Suprapubic skin (tissue), 4 donors: ENCODE data around the gene GPR37L1. TPM values are rescaled to one million over a fixed set of nuclear protein-coding genes. Genes with fewer than 3 reads are reported as not detected.

ENCODE experiments used
- DNase-seq, 2 donors: peaks; one replicate each; pipeline ENCODE4 v3.0.0-alpha.2; 2019; ENCODE audit warnings: low spot score in 2 of 2
- H3K27ac ChIP-seq: fragments of 200-600 bp; sonication (generic); one replicate; pipeline ENCODE4 v1.5.1; 2019
- H3K27me3 ChIP-seq: fragments of 200-600 bp; sonication (generic); one replicate; pipeline ENCODE4 v1.5.1; 2019
- H3K36me3 ChIP-seq: fragments of 200-600 bp; sonication (generic); one replicate; pipeline ENCODE4 v1.5.1; 2019
- H3K4me1 ChIP-seq: fragments of 200-600 bp; sonication (generic); one replicate; pipeline ENCODE4 v1.5.1; 2019
- H3K4me3 ChIP-seq: fragments of 200-600 bp; sonication (generic); one replicate; pipeline ENCODE4 v1.5.1; 2019; ENCODE audit warnings: mild to moderate bottlenecking
- H3K9me3 ChIP-seq: fragments of 200-600 bp; sonication (generic); one replicate; pipeline ENCODE4 v1.5.1; 2019
- EP300 ChIP-seq: sonication (generic); formaldehyde crosslinking; IDR thresholded peaks from one replicate; pipeline ENCODE4 v1.6.1; 2017; ENCODE audit warnings: antibody characterized with exemption
- POLR2A ChIP-seq, 2 donors: fragments of 450-650 bp; IDR thresholded peaks; one replicate each; pipeline ENCODE4 v1.6.1; 2017; ENCODE audit warnings: antibody characterized with exemption in 2 of 2, mild to moderate bottlenecking in 2 of 2, moderate library complexity in 2 of 2
- POLR2AphosphoS5 ChIP-seq, 3 donors: sonication (generic); formaldehyde crosslinking; IDR thresholded peaks; one replicate each; pipeline ENCODE4 v1.6.1; 2017; ENCODE audit warnings: antibody characterized with exemption in 3 of 3
- WGBS: methylation state at CpG from one replicate; pipeline ENCODE4 v1.1.5; 2018; 5-methylcytosine and 5-hydroxymethylcytosine counted together
- total RNA-seq, 4 donors: library from RNA; depleted of rRNA; stranded (reverse); fragments of >200 nt; gene quantifications; one replicate each; pipeline ENCODE4 v1.1.0, GENCODE V29; 2016
- TF ChIP-seq, protein P1 (sequence below), 2 donors: fragments of 200-600 bp in 1 of 2; fragments of 450-650 bp in 1 of 2; sonication (generic) in 1 of 2; IDR thresholded peaks; one replicate each; pipeline ENCODE4 v1.5.1; 2016 to 2019; ENCODE audit warnings: antibody characterized with exemption in 2 of 2, mild to moderate bottlenecking in 1 of 2, moderate library complexity in 1 of 2

GPR37L1 gene
- total RNA-seq, 4 donors from 2014 or later = not detected

DNA sequence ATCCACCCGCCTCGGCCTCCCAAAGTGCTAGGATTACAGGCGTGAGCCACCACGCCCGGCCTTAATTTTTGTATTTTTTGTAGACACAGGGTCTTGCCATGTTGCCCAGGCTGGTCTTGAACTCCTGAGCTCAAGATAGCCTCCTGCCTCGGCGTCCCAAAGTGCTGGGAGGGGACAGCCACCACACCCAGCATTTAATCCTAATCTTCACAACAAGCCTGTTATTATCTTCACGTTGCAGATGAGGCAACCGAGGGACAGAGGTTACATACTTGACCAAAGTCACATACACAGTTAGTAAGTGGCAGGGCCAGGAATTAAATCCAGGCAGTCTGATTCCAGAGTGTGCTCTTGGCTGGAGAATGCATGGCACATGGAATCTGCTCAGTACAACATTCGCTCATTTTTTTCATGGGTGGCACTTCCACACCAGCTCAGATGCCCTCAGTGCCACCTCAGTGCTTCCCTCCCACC is 4.8 kb upstream of the GPR37L1 start:
- H3K4me1 ChIP-seq = peaks cover 13% of the 10 kb centered on the region
- H3K9me3 ChIP-seq = no peaks in the 10 kb centered on the region
- WGBS = 77% methylated on average over 10 of the region's 10 CpGs
- no peak for TF ChIP-seq POLR2AphosphoS5 (IDR thresholded peaks at IDR 0.05)
- no peak for TF ChIP-seq POLR2A (IDR thresholded peaks at IDR 0.05)
- TF ChIP-seq, protein P1, sequence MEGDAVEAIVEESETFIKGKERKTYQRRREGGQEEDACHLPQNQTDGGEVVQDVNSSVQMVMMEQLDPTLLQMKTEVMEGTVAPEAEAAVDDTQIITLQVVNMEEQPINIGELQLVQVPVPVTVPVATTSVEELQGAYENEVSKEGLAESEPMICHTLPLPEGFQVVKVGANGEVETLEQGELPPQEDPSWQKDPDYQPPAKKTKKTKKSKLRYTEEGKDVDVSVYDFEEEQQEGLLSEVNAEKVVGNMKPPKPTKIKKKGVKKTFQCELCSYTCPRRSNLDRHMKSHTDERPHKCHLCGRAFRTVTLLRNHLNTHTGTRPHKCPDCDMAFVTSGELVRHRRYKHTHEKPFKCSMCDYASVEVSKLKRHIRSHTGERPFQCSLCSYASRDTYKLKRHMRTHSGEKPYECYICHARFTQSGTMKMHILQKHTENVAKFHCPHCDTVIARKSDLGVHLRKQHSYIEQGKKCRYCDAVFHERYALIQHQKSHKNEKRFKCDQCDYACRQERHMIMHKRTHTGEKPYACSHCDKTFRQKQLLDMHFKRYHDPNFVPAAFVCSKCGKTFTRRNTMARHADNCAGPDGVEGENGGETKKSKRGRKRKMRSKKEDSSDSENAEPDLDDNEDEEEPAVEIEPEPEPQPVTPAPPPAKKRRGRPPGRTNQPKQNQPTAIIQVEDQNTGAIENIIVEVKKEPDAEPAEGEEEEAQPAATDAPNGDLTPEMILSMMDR (IDR thresholded peaks at IDR 0.05) = no peak
- no peak for TF ChIP-seq EP300
- H3K4me3 ChIP-seq = no peak overlapping the region
- H3K27me3 ChIP-seq = no peaks in the 10 kb centered on the region
- H3K27ac ChIP-seq = no peak overlapping the region
- no peak for DNase-seq
- no peaks in the 10 kb centered on the region for H3K36me3 ChIP-seq

DNA sequence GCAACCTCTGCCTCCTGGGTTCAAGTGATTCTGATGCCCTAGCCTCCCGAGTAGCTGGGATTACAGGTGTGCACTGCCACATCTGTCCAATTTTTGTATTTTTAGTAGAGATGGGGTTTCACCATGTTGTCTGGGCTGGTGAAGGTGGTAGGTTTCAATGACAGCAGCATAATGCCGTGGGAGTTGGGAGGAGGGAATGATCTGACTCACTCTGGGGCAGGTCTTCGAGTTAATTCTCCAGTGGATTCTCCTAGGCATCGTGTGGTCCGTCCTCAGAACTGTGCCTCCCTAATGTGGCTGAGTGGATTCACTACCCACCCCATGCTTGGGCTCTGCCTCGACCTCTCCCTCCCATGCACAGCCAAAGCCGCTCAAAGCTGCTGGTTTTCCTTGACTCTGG is 1.7 kb upstream of the GPR37L1 start:
- Histone ChIP-seq H3K9me3 (no peaks in the 10 kb centered on the region), H3K36me3 (no peaks in the 10 kb centered on the region), H3K4me3 (no peak overlapping the region), H3K27me3 (no peaks in the 10 kb centered on the region), H3K4me1 (peaks cover 5% of the 10 kb centered on the region), H3K27ac (no peak overlapping the region)
- 60% methylated on average over 6 of the region's 7 CpGs for WGBS
- TF ChIP-seq POLR2AphosphoS5 (IDR thresholded peaks at IDR 0.05) (no peak), POLR2A (IDR thresholded peaks at IDR 0.05) (no peak), EP300 (no peak)
- TF ChIP-seq, protein P1 (IDR thresholded peaks at IDR 0.05) = no peak
- no peak for DNase-seq

DNA sequence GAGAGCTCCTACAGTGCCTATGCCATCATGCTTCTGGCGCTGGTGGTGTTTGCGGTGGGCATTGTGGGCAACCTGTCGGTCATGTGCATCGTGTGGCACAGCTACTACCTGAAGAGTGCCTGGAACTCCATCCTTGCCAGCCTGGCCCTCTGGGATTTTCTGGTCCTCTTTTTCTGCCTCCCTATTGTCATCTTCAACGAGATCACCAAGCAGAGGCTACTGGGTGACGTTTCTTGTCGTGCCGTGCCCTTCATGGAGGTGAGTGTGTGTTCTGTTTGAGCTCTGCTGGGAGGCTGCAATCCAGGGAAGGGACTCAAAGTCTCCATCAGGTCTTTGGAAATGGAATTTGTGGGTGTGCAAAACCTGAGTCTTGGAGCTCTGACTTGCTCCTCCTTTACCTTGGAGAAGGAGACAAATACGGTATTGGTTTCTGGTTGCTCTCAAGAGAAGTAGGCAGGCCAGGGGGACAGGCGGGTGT is 658 bp downstream of the GPR37L1 start:
- no peaks in the 10 kb centered on the region for H3K27me3 ChIP-seq
- 84% methylated on average over 8 of the region's 10 CpGs for WGBS
- no peak for DNase-seq

DNA sequence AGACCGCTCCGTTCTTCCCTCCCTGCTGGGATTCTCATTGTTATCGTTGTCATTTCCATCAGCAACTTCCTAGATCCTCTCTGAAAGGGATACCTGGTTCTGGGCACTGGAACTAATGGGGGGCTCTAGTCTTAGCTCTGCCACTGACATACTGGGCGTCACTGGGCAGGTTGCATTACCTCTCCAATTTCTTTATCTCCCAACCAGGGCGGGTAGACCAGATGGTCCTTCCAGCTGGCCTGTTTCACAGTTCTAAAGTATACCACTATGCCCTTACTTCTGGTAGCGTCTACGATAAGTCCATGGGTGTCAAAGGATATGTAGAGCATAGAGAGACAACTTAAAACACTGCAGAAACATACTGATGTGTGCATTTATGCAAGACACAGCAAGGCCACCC is 1.4 kb downstream of the GPR37L1 start:
- no peaks in the 10 kb centered on the region for H3K9me3 ChIP-seq
- TF ChIP-seq POLR2A (IDR thresholded peaks at IDR 0.05) = no peak
- no peak for TF ChIP-seq POLR2AphosphoS5 (IDR thresholded peaks at IDR 0.05)
- no peak for TF ChIP-seq EP300
- TF ChIP-seq, protein P1 (IDR thresholded peaks at IDR 0.05) = no peak
- no peak overlapping the region for H3K27ac ChIP-seq
- H3K4me3 ChIP-seq = no peak overlapping the region
- no peak for DNase-seq
- no peaks in the 10 kb centered on the region for H3K36me3 ChIP-seq
- 82% methylated on average over 7 of the region's 7 CpGs for WGBS
- no peaks in the 10 kb centered on the region for H3K4me1 ChIP-seq
- H3K27me3 ChIP-seq = no peaks in the 10 kb centered on the region

More for the DNA sequence above, 658 bp downstream of the GPR37L1 start:
- Histone ChIP-seq H3K9me3 (no peaks in the 10 kb centered on the region), H3K27ac (no peak overlapping the region), H3K36me3 (no peaks in the 10 kb centered on the region), H3K4me3 (no peak overlapping the region), H3K4me1 (peaks cover 5% of the 10 kb centered on the region)
- TF ChIP-seq POLR2AphosphoS5 (IDR thresholded peaks at IDR 0.05) (no peak), EP300 (no peak), POLR2A (IDR thresholded peaks at IDR 0.05) (no peak)
- TF ChIP-seq, protein P1 (IDR thresholded peaks at IDR 0.05) = no peak

DNA sequence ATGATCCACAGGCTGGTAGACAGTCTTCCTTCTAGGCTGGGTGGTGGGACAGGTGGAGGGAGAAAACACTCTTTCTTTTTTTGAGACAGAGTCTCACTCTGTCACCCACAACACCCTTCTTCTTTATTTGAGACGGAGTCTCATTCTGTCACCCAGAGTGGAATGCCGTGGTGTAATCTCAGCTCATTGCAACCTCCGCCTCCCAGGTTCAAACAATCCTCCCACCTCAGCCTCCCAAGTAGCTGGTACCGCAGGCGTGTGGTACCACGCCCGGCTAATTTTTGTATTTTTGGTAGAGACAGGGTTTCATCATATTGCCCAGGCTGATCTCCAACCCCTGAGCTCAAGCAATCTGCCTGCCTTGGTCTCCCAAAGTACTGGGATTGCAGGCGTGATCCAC is 2.9 kb downstream of the GPR37L1 start:
- Histone ChIP-seq H3K4me1 (peaks cover 14% of the 10 kb centered on the region), H3K27me3 (no peaks in the 10 kb centered on the region), H3K36me3 (no peaks in the 10 kb centered on the region), H3K27ac (no peak overlapping the region), H3K9me3 (no peaks in the 10 kb centered on the region), H3K4me3 (no peak overlapping the region)
- WGBS = 91% methylated on average over 8 of the region's 8 CpGs
- TF ChIP-seq, protein P1 (IDR thresholded peaks at IDR 0.05) = no peak
- TF ChIP-seq EP300 = no peak
- TF ChIP-seq POLR2AphosphoS5 (IDR thresholded peaks at IDR 0.05) = no peak
- no peak for DNase-seq
